DND-41 (cell line): ENCODE results near the gene ATG16L2.

Experiments
- CTCF ChIP-seq: IDR thresholded peaks from 2 replicates; pipeline ENCODE4 v1.5.1; 2012; ENCODE audit warnings: borderline replicate concordance, low read length, moderate library complexity, mild to moderate bottlenecking; ENCODE audit not compliant: poor library complexity, severe bottlenecking; ENCODE audit errors: extremely low read depth
- EZH2 ChIP-seq: IDR thresholded peaks from 3 replicates; pipeline ENCODE4 v1.6.1; 2012; ENCODE audit warnings: borderline replicate concordance, low read depth, mild to moderate bottlenecking, moderate library complexity, low read length, inconsistent platforms; ENCODE audit not compliant: severe bottlenecking

GRCh38 chr11:72777755-72778278, 36.4 kb upstream of the ATG16L2 start:
- no peak for TF ChIP-seq CTCF
- no peak for TF ChIP-seq EZH2
